ENCODE measurements around the gene ELK3.

ELK3 gene

DNA sequence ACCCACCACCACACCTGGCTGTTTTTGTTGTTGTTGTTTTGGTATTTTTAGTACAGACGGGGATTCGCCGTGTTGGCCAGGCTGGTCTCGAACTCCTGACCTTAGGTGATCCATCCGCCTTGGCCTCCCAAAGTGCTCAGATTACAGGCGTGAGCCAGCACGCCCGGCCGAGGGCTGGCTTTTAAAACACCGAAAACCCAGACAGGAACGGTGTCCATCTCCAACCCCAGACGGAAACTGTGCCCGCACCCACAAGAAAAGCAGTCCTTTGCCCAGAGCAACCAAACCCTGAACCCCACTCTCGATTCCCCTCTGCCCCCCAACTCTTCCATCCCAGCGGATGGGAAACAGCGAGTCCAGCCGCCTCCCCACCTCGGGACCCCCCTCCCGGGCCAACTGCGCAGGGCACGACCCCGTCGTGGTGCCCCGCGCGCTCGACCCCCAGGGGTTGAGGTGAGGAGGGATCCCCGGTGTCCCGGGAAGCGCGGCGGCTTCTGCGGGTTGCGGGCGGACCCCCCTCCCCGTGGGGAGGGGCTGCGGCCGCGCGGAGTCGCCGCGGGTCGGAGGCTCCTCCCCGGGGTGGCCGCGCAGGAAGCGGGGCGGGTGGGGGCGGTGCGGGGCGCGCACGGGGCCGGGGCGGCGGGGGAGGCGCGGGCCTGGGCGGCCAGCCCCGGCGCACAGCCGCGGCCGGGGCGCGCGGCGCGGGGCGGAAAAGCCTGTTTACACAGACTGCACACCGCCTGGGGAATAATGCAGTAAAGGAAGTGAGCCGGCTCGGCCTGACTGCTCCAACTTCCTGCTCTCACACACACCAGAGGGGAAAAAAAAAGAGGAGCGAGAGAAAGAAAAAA, at the start of gene ELK3:
Gene ELK3 (plus strand): TSS at position 651 of the 851 bp plus-strand sequence.
- Mint-ChIP-seq H3K4me3 (peak within 1 kb of the TSS; percentile 98), H3K27ac (peak within 1 kb of the TSS; percentile 99), H3K36me3 (no peaks in the 10 kb centered on the region), H3K4me1 (ENCODE audit: low read depth) (peaks cover 58% of the 10 kb centered on the region), H3K27me3 (no peaks in the 10 kb centered on the region), H3K9me3 (ENCODE audit: low read depth) (no peaks in the 10 kb centered on the region)

DNA sequence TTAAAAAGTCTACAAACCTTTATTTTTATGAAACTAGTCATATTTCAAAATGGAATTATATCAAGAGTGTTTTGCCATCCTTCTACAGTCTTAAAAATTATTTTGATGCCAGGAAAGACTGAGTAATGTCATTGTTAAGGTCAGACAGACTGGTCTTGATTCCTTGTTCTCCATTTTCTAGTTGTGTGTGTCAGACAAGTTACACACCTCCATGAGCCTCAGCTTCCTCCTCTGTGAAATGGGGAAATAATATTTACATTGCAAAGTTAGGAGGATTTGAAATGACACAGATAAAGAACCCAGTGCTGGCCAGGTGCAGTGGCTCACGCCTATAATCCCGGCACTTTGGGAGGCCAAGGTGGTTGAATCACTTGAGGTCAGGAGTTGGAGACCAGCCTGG, 47.4 kb upstream of the ELK3 start:
- Mint-ChIP-seq H3K36me3 (no peaks in the 10 kb centered on the region), H3K27me3 (no peaks in the 10 kb centered on the region), H3K9me3 (ENCODE audit: low read depth) (no peaks in the 10 kb centered on the region), H3K4me3 (no peak overlapping the region), H3K4me1 (ENCODE audit: low read depth) (peaks cover 22% of the 10 kb centered on the region), H3K27ac (no peak overlapping the region)

DNA sequence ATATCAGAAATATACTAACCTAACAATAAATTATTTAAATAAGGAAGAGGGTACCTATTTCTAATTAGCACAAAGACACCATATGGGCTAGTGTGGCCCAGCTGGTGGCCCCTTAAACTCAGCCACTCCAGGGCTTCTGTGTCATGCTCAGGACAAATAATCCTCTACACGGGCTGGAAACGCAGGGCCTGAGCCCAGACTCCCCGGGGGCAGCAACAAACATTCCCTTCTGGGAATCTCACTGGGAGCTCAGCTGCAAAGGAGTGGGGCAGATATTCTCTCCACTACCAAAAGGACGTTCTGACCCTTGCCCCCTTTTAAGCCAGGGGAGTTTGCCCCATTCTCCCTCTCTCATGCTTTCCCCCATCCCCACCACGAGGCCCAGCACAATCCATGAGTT, 43.7 kb upstream of the ELK3 start:
- Mint-ChIP-seq H3K36me3 (no peaks in the 10 kb centered on the region), H3K27ac (no peak overlapping the region), H3K4me3 (no peak overlapping the region), H3K27me3 (no peaks in the 10 kb centered on the region), H3K9me3 (ENCODE audit: low read depth) (no peaks in the 10 kb centered on the region), H3K4me1 (ENCODE audit: low read depth) (no peaks in the 10 kb centered on the region)

DNA sequence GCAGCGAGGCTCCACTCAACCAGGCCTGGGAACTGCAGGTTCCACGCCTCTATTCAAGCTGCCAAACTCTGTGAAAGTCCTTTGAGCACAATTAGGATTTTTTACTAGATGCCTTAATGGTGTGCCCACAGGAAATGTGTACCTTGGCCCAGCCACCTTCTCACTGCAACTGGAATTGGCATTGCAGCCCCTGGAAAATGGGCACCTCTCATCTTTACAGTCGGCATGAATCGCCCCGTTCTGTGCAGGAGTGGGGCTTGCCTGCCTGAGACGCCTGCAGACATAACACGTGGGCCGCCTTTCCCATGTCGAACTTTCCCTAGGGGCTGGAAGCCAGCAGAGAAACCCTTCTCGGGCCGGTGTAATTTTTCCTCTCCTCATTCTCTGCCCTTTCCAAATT, 42.0 kb upstream of the ELK3 start:
- Mint-ChIP-seq H3K9me3 (ENCODE audit: low read depth) (no peaks in the 10 kb centered on the region), H3K36me3 (no peaks in the 10 kb centered on the region), H3K27me3 (no peaks in the 10 kb centered on the region), H3K4me3 (no peak overlapping the region), H3K27ac (no peak overlapping the region), H3K4me1 (ENCODE audit: low read depth) (no peaks in the 10 kb centered on the region)

DNA sequence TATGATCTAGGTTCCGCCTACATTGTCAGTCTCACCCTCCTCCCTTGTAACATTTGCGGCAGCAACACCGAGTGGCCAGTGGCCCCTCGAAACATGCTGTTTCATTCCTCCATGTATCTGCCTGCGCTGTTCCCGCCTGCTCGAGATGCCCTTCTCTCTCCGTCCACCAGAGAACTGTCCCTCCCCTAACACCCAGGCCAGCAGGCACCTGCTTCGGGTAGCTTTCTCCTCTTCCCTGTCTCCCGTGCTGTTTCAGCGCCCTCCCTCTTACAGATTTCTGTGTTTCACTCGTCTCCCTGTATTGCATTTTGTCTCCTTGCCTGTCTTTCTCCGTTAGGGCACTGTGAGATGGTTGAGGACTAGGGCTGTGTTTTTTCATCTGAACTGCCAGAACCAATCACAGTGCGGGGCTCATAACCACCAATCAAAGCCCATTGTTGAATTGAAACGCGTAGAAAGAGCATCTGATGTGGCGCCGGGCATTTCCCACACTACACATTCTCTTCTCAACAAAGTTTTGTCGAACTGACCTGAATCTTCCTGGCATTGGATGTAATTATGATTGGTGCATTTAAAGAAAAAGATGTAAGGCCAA, 40.9 kb upstream of the ELK3 start:
- Mint-ChIP-seq H3K4me3 (no peak overlapping the region), H3K4me1 (ENCODE audit: low read depth) (no peaks in the 10 kb centered on the region), H3K9me3 (ENCODE audit: low read depth) (no peaks in the 10 kb centered on the region), H3K27ac (no peak overlapping the region), H3K36me3 (no peaks in the 10 kb centered on the region), H3K27me3 (no peaks in the 10 kb centered on the region)

DNA sequence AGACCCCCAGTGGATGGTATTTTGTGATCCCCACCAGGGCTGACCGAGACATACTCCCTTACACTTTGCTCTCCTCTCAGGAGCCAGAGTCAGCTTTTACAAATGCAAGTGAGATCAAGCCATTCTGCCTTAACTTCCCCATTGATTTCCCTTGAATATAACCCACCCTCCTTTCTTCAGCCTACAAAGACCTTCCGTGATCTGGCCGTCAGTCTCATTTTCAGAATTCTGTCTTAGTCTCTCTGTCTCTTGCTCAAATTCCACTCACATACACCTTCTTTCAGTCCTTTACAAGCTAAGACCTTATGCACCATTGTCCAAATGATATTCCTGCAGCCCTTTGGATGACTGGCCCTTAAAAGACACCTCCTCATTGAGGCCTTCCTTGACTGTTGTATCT, 39.0 kb upstream of the ELK3 start:
- Mint-ChIP-seq H3K9me3 (ENCODE audit: low read depth) (no peaks in the 10 kb centered on the region), H3K4me1 (ENCODE audit: low read depth) (peaks cover 2% of the 10 kb centered on the region), H3K4me3 (no peak overlapping the region), H3K27me3 (no peaks in the 10 kb centered on the region), H3K36me3 (no peaks in the 10 kb centered on the region), H3K27ac (no peak overlapping the region)

DNA sequence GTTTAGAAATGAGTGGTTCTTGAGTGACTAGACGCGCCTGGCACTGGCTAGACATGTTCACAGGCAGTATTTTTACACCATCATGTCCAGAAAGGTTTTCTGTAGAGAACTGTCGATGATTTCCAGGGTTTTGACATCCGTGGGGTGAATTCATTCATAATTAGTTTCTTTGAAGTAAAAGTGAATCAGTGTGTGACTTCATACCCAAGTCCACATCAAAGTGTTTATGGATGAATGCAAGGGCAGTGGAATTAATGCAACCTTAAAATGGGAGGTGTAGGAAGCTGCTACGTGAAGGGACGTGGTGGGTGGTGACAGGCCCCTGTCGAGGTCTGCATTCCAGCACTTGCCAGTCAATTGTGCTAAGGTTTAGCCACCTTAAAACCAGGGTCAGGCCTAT, 38.4 kb upstream of the ELK3 start:
- peaks cover 2% of the 10 kb centered on the region for H3K4me1 Mint-ChIP-seq (ENCODE audit: low read depth)
- no peak overlapping the region for H3K27ac Mint-ChIP-seq
- H3K36me3 Mint-ChIP-seq: no peaks in the 10 kb centered on the region
- no peaks in the 10 kb centered on the region for H3K9me3 Mint-ChIP-seq (ENCODE audit: low read depth)
- no peaks in the 10 kb centered on the region for H3K27me3 Mint-ChIP-seq
- H3K4me3 Mint-ChIP-seq: no peak overlapping the region

DNA sequence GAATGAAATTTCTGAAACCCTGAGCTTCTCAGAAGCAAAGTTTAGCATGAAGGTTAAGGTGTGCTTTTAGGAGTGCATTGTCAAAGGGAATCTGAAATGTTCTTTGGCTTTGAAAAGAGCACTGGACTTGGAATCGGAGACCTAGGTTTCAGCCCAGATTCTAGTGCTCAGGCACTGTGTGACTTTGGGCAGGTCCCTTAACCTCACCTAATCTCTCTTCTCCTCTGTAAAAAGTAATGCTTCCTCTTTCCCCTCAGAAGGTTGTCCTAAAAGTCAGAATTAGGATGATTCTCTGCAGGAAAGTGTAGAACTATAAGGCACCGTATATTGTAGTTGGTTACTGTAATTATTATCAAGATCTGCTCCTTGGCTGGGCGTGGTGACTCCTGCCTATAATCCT, 38.0 kb upstream of the ELK3 start:
- Mint-ChIP-seq H3K4me1 (ENCODE audit: low read depth) (peaks cover 2% of the 10 kb centered on the region), H3K9me3 (ENCODE audit: low read depth) (no peaks in the 10 kb centered on the region), H3K36me3 (no peaks in the 10 kb centered on the region), H3K27ac (no peak overlapping the region), H3K4me3 (no peak overlapping the region), H3K27me3 (no peaks in the 10 kb centered on the region)

DNA sequence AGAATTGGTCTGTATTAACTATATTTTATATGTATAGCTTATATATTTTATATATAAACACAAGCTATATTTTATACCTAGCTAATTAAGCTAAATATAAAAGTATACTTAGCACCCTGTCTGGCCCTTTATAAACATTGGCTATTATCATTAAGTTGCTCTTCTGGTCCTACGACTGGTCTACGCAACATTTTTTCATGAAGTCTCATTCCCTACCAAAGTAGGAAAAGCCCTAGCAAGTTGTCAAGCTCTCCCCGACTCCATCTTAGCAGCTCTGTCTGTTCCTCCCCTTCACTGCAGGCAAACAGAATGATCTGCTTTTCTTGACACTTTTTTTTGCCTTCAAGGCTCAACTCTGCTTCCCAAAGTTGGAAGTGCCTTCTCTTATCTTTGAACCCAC, 36.7 kb upstream of the ELK3 start:
- Mint-ChIP-seq H3K4me3 (no peak overlapping the region), H3K4me1 (ENCODE audit: low read depth) (peaks cover 2% of the 10 kb centered on the region), H3K27me3 (no peaks in the 10 kb centered on the region), H3K36me3 (no peaks in the 10 kb centered on the region), H3K27ac (no peak overlapping the region), H3K9me3 (ENCODE audit: low read depth) (no peaks in the 10 kb centered on the region)

DNA sequence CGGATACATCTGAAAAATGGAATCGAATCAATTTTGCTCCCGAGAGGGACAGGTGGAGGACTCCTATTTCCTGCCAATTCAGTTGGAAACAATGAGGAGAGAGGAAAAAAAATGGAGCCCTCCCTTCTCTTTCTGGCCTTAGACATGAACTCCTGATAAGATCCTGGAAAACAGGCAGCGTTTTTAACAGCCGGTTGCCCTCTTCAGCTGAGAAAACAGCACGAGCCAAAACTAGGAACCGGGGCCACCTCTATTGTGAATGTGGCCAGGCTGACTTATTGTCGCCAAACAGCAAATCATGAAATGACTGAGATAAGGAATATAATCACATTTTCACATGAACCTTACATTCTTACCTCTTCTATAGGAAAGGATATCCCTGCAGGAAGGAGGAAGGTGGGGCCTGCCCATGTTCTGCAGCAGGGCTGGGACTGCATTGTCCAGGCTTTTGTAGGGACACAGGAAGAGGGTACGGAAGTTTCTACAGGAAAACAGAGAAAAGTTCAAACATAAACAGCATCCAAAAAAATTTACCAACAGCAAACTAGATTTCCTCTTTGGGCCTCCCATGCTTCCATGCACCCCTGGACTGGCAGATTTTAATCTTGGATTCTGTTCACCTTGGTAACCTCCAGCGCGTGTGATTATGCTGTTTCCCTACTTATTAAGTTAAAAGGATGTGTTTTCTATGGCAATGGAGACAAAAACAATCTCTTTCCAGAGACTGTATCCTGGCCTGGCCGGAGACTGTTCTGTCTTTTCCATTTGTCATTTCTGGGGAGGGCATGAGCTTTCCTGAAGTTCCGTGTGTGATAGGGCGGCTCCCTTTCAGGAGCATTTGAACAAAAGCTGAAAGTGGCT, 29.0 kb upstream of the ELK3 start:
- Mint-ChIP-seq H3K4me1 (ENCODE audit: low read depth) (no peaks in the 10 kb centered on the region), H3K27me3 (no peaks in the 10 kb centered on the region), H3K4me3 (no peak overlapping the region), H3K9me3 (ENCODE audit: low read depth) (no peaks in the 10 kb centered on the region), H3K36me3 (no peaks in the 10 kb centered on the region), H3K27ac (no peak overlapping the region)

DNA sequence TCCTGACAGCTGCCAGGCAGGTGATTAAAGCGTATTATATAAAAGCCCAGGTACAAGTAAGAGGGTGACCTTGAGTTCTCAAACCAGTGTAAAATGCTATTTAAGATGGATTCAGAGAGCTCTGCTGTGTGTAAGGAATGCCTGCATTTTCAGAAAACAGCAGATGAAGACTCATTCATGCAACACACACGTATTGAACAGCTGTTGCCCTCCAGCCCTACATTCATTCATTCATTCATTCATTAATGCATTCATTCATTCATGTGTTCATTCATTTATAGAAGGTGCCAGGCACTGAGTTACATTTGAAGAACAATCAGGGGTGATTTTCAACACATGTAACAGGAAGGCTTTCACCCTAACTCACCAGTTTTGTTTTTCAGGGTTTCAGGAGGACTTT, 27.4 kb upstream of the ELK3 start:
- Mint-ChIP-seq H3K4me3 (no peak overlapping the region), H3K27me3 (peaks cover 2% of the 10 kb centered on the region), H3K9me3 (ENCODE audit: low read depth) (no peaks in the 10 kb centered on the region), H3K27ac (no peak overlapping the region), H3K4me1 (ENCODE audit: low read depth) (no peaks in the 10 kb centered on the region), H3K36me3 (no peaks in the 10 kb centered on the region)

DNA sequence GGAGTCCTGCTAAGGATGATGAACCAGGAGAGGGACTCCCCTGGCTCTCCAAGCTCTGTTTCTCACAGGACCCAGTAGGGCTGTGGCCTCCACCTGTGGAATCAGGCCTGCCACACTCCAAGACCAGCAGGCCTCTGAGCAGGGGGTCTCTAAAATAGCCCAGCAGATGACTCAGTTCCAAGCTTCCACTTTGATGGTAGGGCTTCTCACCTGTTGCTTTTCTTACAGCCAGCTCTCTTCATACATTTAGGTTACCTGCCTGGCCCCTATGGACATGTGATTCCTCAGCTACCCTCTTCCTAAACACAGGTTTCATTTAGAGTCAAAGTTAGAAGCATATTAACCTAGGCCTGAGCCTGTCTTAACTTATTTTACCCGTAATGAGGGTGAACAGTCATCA, 26.7 kb upstream of the ELK3 start:
- Mint-ChIP-seq H3K4me3 (no peak overlapping the region), H3K9me3 (ENCODE audit: low read depth) (peaks cover 2% of the 10 kb centered on the region), H3K4me1 (ENCODE audit: low read depth) (no peaks in the 10 kb centered on the region), H3K27me3 (peaks cover 2% of the 10 kb centered on the region), H3K27ac (no peak overlapping the region), H3K36me3 (no peaks in the 10 kb centered on the region)

DNA sequence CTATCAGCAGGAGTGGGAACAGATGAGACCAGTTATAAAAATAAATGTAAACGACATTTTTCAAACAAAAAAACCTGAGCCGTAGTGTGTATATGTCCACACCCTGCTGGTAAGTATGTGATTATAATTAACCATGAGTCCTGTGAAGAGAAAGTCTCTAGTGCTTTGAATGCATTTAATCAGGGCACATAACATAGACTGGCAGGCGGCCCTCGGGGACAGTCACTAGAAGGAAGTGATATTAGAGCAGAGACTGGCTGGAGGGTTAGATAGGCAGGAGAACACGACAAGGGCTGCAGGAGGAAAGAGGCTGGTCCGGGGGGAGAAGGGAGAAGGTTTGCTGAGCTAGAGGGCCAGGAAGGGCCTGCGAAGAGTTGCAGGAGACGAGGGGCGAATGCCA, 23.8 kb upstream of the ELK3 start:
- H3K36me3 Mint-ChIP-seq: peaks cover 6% of the 10 kb centered on the region
- H3K27me3 Mint-ChIP-seq: peaks cover 2% of the 10 kb centered on the region
- peaks cover 1% of the 10 kb centered on the region for H3K4me1 Mint-ChIP-seq (ENCODE audit: low read depth)
- H3K27ac Mint-ChIP-seq: no peak overlapping the region
- H3K4me3 Mint-ChIP-seq: no peak overlapping the region
- H3K9me3 Mint-ChIP-seq (ENCODE audit: low read depth): peaks cover 4% of the 10 kb centered on the region

DNA sequence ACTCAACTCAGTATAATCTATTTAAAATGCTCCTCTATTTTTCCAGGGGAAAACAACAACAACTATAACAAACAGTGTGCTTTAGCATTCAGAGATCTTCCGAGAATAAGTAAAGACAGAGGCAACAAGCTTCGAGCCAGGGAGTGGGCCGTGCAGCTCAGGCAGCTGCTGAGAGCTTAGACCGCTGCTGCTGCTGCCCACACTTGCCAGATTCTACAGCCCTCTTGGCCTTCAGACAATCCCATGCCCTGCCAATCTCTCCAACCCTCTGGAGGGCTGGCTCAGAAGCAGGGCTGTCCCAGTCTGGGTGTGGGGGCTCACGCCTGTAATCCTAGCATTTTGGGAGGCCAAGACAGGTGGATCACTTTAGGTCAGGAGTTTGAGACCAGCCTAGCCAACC, 23.4 kb upstream of the ELK3 start:
- H3K27ac Mint-ChIP-seq: no peak overlapping the region
- no peak overlapping the region for H3K4me3 Mint-ChIP-seq
- H3K4me1 Mint-ChIP-seq (ENCODE audit: low read depth): peaks cover 3% of the 10 kb centered on the region
- peaks cover 6% of the 10 kb centered on the region for H3K36me3 Mint-ChIP-seq
- peaks cover 2% of the 10 kb centered on the region for H3K27me3 Mint-ChIP-seq
- peaks cover 4% of the 10 kb centered on the region for H3K9me3 Mint-ChIP-seq (ENCODE audit: low read depth)

DNA sequence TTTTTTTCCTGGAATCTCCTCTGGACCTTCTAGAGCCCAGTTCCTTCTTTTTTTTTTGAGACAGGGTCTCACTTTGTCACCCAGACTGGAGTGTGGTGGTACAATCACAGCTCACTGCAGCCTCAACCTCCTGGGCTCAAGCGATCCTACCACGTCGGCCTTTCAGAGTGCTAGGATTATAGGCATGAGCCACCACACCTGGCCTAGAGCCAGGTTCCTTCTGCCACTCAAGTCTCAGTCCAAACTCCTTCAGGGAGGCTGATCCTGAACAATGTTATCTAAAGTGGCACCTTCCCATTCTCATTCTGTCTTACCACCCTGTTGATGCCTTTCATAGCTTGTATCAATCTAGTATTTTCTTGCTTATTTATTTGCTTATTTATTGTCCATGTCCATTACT, 22.3 kb upstream of the ELK3 start:
- H3K9me3 Mint-ChIP-seq (ENCODE audit: low read depth): peaks cover 4% of the 10 kb centered on the region
- H3K36me3 Mint-ChIP-seq: peaks cover 9% of the 10 kb centered on the region
- peaks cover 2% of the 10 kb centered on the region for H3K27me3 Mint-ChIP-seq
- peaks cover 14% of the 10 kb centered on the region for H3K4me1 Mint-ChIP-seq (ENCODE audit: low read depth)
- no peak overlapping the region for H3K4me3 Mint-ChIP-seq
- H3K27ac Mint-ChIP-seq: no peak overlapping the region
